Measurements from ENCODE around the gene ANKZF1.
A peak's percentile ranks its signal among the peaks of the same experiment; 100 is the strongest.

Gene ANKZF1

GRCh38 chr2:219207884-219208740 lies 21.5 kb upstream of the ANKZF1 start:
- no peak for DNase-seq (ENCODE audit: low spot score)

- no peak for DNase-seq (ENCODE audit: low spot score)
Observed at GRCh38 chr2:219209236-219210195, 20.1 kb upstream of the ANKZF1 start.

- DNase-seq (ENCODE audit: low spot score), result no peak
Observed at GRCh38 chr2:219210196-219210885, 19.3 kb upstream of the ANKZF1 start.

- DNase-seq (ENCODE audit: low spot score), result no peak
Observed at GRCh38 chr2:219210886-219211362, 18.7 kb upstream of the ANKZF1 start.

- no peak for DNase-seq (ENCODE audit: low spot score)
Observed at GRCh38 chr2:219213026-219213415, 16.6 kb upstream of the ANKZF1 start.

GRCh38 chr2:219213486-219214071 lies 16.0 kb upstream of the ANKZF1 start:
- DNase-seq (ENCODE audit: low spot score), result no peak

GRCh38 chr2:219214141-219214540 lies 15.5 kb upstream of the ANKZF1 start:
- no peak for DNase-seq (ENCODE audit: low spot score)

GRCh38 chr2:219214786-219215185 lies 14.8 kb upstream of the ANKZF1 start:
- no peak for DNase-seq (ENCODE audit: low spot score)

GRCh38 chr2:219215871-219216534 lies 13.6 kb upstream of the ANKZF1 start:
- DNase-seq (ENCODE audit: low spot score), result no peak

- no peak for DNase-seq (ENCODE audit: low spot score)
Observed at GRCh38 chr2:219216535-219216915, 13.1 kb upstream of the ANKZF1 start.

GRCh38 chr2:219218217-219218731 lies 11.3 kb upstream of the ANKZF1 start:
- peak; percentile 49 for DNase-seq (ENCODE audit: low spot score)

- peak; percentile 97 for DNase-seq (ENCODE audit: low spot score)
Observed at GRCh38 chr2:219218732-219219701, 10.6 kb upstream of the ANKZF1 start, which contains the start of gene ABCB6. TSS of gene ABCB6 (minus strand) at chr2:219218958. CDS start at chr2:219218673, 285 bp downstream.

- DNase-seq (ENCODE audit: low spot score), result no peak
Observed at GRCh38 chr2:219219784-219220532, 9.6 kb upstream of the ANKZF1 start.

- no peak for DNase-seq (ENCODE audit: low spot score)
Observed at GRCh38 chr2:219220652-219221402, 8.8 kb upstream of the ANKZF1 start.

GRCh38 chr2:219221957-219222518 lies 7.6 kb upstream of the ANKZF1 start:
- no peak for DNase-seq (ENCODE audit: low spot score)

GRCh38 chr2:219223831-219224610 lies 5.6 kb upstream of the ANKZF1 start:
- DNase-seq (ENCODE audit: low spot score), result no peak

- no peak for DNase-seq (ENCODE audit: low spot score)
Observed at GRCh38 chr2:219225350-219225749, 4.3 kb upstream of the ANKZF1 start.

Data from HuH-7.5 (cell line).